Left renal pelvis (tissue), 4 donors: ENCODE results near the gene ZNF878. TPM values are rescaled to one million over a fixed set of nuclear protein-coding genes. Genes with fewer than 3 reads are reported as not detected.
A peak's percentile ranks its signal among the peaks of the same experiment; 100 is the strongest.

Experiments used
- DNase-seq, 4 donors: peaks; one replicate each; pipeline ENCODE4 v3.0.0-alpha.2; 2013; ENCODE audit warnings: low read depth in 4 of 4, low spot score in 3 of 4
- polyA plus RNA-seq, 4 donors: library from polyadenylated mRNA; unstranded; fragments of 120-200 nt; gene quantifications; one replicate each; pipeline ENCODE4 v1.2.1, GENCODE V29; 2013; ENCODE audit not compliant: insufficient read length in 4 of 4

The ZNF878 gene
- polyA plus RNA-seq, 4 donors: 0.74 to 1.7 (median 1.6) TPM

GRCh38 chr19:12035220-12036172, 17.3 kb downstream of the ZNF878 start, which contains the start of gene ZNF433:
TSS of gene ZNF433 (minus strand) at chr19:12035679. CDS start at chr19:12035539, 140 bp downstream.
- peak; percentile 78 to 90 (median 87) for DNase-seq

- peak in 1 of 4 donors; percentile 18 for DNase-seq
These were observed 18.1 kb downstream of the ZNF878 start for GRCh38 chr19:12034620-12035019.

GRCh38 chr19:12034198-12034597, 18.6 kb downstream of the ZNF878 start:
- DNase-seq: peak in 1 of 4 donors; percentile 19

GRCh38 chr19:12015753-12016116, 37.0 kb downstream of the ZNF878 start:
- no peak for DNase-seq

- no peak for DNase-seq
These were observed 37.6 kb downstream of the ZNF878 start for GRCh38 chr19:12015015-12015752.

GRCh38 chr19:12000152-12000981, 52.4 kb downstream of the ZNF878 start:
- no peak for DNase-seq

- no peak for DNase-seq
These were observed 57.6 kb downstream of the ZNF878 start for GRCh38 chr19:11995174-11995573.

Other genes with a start within 250 kb of the ZNF878 start
- 10 to 100 TPM in 3 of 4 donors, 1 to 10 TPM in 1; 6.8 to 20.0 (median 16.3) TPM for gene ZNF440, start 238.7 kb downstream of the ZNF878 start, polyA plus RNA-seq
- 10 to 100 TPM; 10.8 to 27.4 (median 21.4) TPM for gene ZNF439, start 204.2 kb downstream of the ZNF878 start, polyA plus RNA-seq
- gene ZNF69, start 165.2 kb downstream of the ZNF878 start, polyA plus RNA-seq: 10 to 100 TPM in 3 of 4 donors, 1 to 10 TPM in 1; 7.0 to 24.9 (median 17.6) TPM
- 10 to 100 TPM in 3 of 4 donors, 1 to 10 TPM in 1; 9.6 to 23.3 (median 18.8) TPM for gene ZNF700, start 127.9 kb downstream of the ZNF878 start, polyA plus RNA-seq
- gene ZNF763, start 87.9 kb downstream of the ZNF878 start, polyA plus RNA-seq: 10 to 100 TPM in 1 of 4 donors, 1 to 10 TPM in 3; 2.6 to 11.9 (median 8.8) TPM
- gene ZNF433, start 17.3 kb downstream of the ZNF878 start, polyA plus RNA-seq: 10 to 100 TPM in 3 of 4 donors, 1 to 10 TPM in 1; 6.0 to 19.4 (median 17.0) TPM
- gene ZNF844, start 11.8 kb upstream of the ZNF878 start, polyA plus RNA-seq: 10 to 100 TPM; 15.1 to 37.2 (median 27.1) TPM
- 1 to 10 TPM; 4.7 to 7.8 (median 5.9) TPM for gene ZNF20, start 87.4 kb upstream of the ZNF878 start, polyA plus RNA-seq
- gene ZNF625, start 103.8 kb upstream of the ZNF878 start, polyA plus RNA-seq: 10 to 100 TPM in 3 of 4 donors, 1 to 10 TPM in 1; 6.8 to 23.9 (median 13.9) TPM
- 10 to 100 TPM; 14.5 to 22.0 (median 18.3) TPM for gene ZNF136, start 110.1 kb upstream of the ZNF878 start, polyA plus RNA-seq
- gene ZNF44, start 241.9 kb upstream of the ZNF878 start, polyA plus RNA-seq: 10 to 100 TPM; 11.4 to 58.2 (median 52.7) TPM